Lower lobe of right lung (tissue), 2 donors: ENCODE measurements around the gene KLHL26. TPM values are rescaled to one million over a fixed set of nuclear protein-coding genes. Genes with fewer than 3 reads are reported as not detected.

Experiments used
- ATAC-seq, 2 donors: fragments of 200-7000 bp; cut with Tn5 transposase; one replicate each; pipeline ENCODE4 v1.9.1; 2020 to 2022; ENCODE audit warnings: mild to moderate bottlenecking in 2 of 2, moderate library complexity in 2 of 2
- DNase-seq: peaks from one replicate; pipeline ENCODE4 v3.0.0-alpha.2; 2020
- H3K27ac ChIP-seq: fragments of 200-600 bp; one replicate; pipeline ENCODE4 v1.8.0; 2022
- H3K27me3 ChIP-seq: fragments of 200-600 bp; one replicate; pipeline ENCODE4 v1.8.0; 2022; ENCODE audit warnings: low read depth
- H3K36me3 ChIP-seq: fragments of 200-600 bp; one replicate; pipeline ENCODE4 v1.8.0; 2022; ENCODE audit warnings: mild to moderate bottlenecking
- H3K4me1 ChIP-seq: fragments of 200-600 bp; one replicate; pipeline ENCODE4 v1.8.0; 2022
- H3K4me3 ChIP-seq: fragments of 200-600 bp; one replicate; pipeline ENCODE4 v1.8.0; 2022; ENCODE audit warnings: mild to moderate bottlenecking
- H3K9me3 ChIP-seq: fragments of 200-600 bp; one replicate; pipeline ENCODE4 v1.8.0; 2022
- intact Hi-C: fragments of 100-400 bp; cut with DNase I; formaldehyde crosslinking; loops from one replicate; pipeline ENCODE4 v1.11.0; 2022
- total RNA-seq: library from RNA; stranded (reverse); fragmentation: NEBNext Ultra II Directional; extraction: Animal tissue kit (Norgen Biotek cat#: 25700); gene quantifications from one replicate; pipeline ENCODE4 v1.2.1, GENCODE V29; 2021
- TF ChIP-seq, protein P1 (sequence below): fragments of 200-600 bp; IDR thresholded peaks from one replicate; pipeline ENCODE4 v1.8.0; 2022; ENCODE audit warnings: antibody characterized with exemption, mild to moderate bottlenecking
- donor health status: DM: no; HTN: yes; CAD: no; lungs with severe emphysema.

KLHL26 gene
- total RNA-seq, 1 donor from 2014 or later = 14.5 TPM

GRCh38 chr19:18684642-18684993 lies 47.8 kb downstream of the KLHL26 start:
- intact Hi-C loops = no loop called here
- no peak overlapping the region for H3K27ac ChIP-seq
- no peaks in the 10 kb centered on the region for H3K9me3 ChIP-seq
- ATAC-seq = no peak
- no peaks in the 10 kb centered on the region for H3K36me3 ChIP-seq
- peak overlapping the region; percentile 62 for H3K4me3 ChIP-seq
- TF ChIP-seq, protein P1, sequence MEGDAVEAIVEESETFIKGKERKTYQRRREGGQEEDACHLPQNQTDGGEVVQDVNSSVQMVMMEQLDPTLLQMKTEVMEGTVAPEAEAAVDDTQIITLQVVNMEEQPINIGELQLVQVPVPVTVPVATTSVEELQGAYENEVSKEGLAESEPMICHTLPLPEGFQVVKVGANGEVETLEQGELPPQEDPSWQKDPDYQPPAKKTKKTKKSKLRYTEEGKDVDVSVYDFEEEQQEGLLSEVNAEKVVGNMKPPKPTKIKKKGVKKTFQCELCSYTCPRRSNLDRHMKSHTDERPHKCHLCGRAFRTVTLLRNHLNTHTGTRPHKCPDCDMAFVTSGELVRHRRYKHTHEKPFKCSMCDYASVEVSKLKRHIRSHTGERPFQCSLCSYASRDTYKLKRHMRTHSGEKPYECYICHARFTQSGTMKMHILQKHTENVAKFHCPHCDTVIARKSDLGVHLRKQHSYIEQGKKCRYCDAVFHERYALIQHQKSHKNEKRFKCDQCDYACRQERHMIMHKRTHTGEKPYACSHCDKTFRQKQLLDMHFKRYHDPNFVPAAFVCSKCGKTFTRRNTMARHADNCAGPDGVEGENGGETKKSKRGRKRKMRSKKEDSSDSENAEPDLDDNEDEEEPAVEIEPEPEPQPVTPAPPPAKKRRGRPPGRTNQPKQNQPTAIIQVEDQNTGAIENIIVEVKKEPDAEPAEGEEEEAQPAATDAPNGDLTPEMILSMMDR = no peak
- DNase-seq = no peak
- peaks cover 23% of the 10 kb centered on the region for H3K4me1 ChIP-seq
- H3K27me3 ChIP-seq = no peaks in the 10 kb centered on the region

- H3K27me3 ChIP-seq = no peaks in the 10 kb centered on the region
- TF ChIP-seq, protein P1 = no peak
- intact Hi-C loops = no loop called here
- peaks cover 23% of the 10 kb centered on the region for H3K4me1 ChIP-seq
- no peak for ATAC-seq
- H3K36me3 ChIP-seq = no peaks in the 10 kb centered on the region
- no peak overlapping the region for H3K4me3 ChIP-seq
- no peaks in the 10 kb centered on the region for H3K9me3 ChIP-seq
- no peak overlapping the region for H3K27ac ChIP-seq
- DNase-seq = no peak
Measured at GRCh38 chr19:18685597-18686190, 48.9 kb downstream of the KLHL26 start.

GRCh38 chr19:18687740-18688465 lies 51.1 kb downstream of the KLHL26 start:
- no peak overlapping the region for H3K27ac ChIP-seq
- DNase-seq = no peak
- ATAC-seq = no peak
- H3K4me1 ChIP-seq = peaks cover 19% of the 10 kb centered on the region
- TF ChIP-seq, protein P1 = no peak
- intact Hi-C loops = no loop called here
- H3K27me3 ChIP-seq = no peaks in the 10 kb centered on the region
- no peaks in the 10 kb centered on the region for H3K36me3 ChIP-seq
- no peaks in the 10 kb centered on the region for H3K9me3 ChIP-seq
- H3K4me3 ChIP-seq = no peak overlapping the region

DNA sequence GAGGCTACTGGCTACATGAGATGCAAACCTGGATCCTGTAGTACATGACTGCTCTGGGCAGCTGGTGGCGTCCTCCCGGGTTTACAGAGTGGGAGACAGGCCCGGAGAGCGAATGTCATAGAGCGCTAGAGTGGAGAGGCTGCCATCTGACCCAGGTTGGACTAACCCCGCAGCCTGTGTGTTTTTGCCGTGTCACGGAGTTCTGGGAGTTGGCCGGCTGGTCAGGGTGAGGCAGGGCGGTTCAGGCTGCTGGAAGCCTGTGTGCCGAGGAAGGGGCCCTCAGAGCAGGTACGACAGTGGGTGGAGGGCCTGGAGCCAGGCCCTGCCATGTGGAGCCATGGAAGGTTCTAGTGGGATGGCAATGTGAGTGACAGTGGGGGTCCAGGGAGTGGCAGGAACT lies 59.2 kb downstream of the KLHL26 start:
- TF ChIP-seq, protein P1 = no peak
- no peak for ATAC-seq
- intact Hi-C loops = no loop called here
- H3K27me3 ChIP-seq = no peaks in the 10 kb centered on the region
- no peak overlapping the region for H3K27ac ChIP-seq
- H3K36me3 ChIP-seq = no peaks in the 10 kb centered on the region
- no peak for DNase-seq
- no peak overlapping the region for H3K4me3 ChIP-seq
- no peaks in the 10 kb centered on the region for H3K9me3 ChIP-seq
- H3K4me1 ChIP-seq = peaks cover 18% of the 10 kb centered on the region

GRCh38 chr19:18697680-18698079 lies 60.9 kb downstream of the KLHL26 start:
- Histone ChIP-seq H3K9me3 (no peaks in the 10 kb centered on the region), H3K4me1 (peaks cover 24% of the 10 kb centered on the region), H3K27me3 (no peaks in the 10 kb centered on the region), H3K4me3 (no peak overlapping the region), H3K27ac (no peak overlapping the region), H3K36me3 (no peaks in the 10 kb centered on the region)
- intact Hi-C loops = no loop called here
- TF ChIP-seq, protein P1 = no peak
- peak; percentile 35 to 47 for ATAC-seq
- DNase-seq = peak; percentile 73
